BJ (cell line): ENCODE data around the gene TSHB. TPM values are rescaled to one million over a fixed set of nuclear protein-coding genes. Genes with fewer than 3 reads are reported as not detected.

ENCODE experiments used
- CTCF ChIA-PET: fragments of 350-600 bp; formaldehyde crosslinking; extraction: SDS; loops from one replicate; lab custom pipeline; 2021; ENCODE audit warnings: antibody characterized with exemption, inconsistent platforms; lab: Yijun Ruan, JAX
- POLR2A ChIA-PET: fragments of 300-600 bp; sonication (Branson Sonifier 250); formaldehyde crosslinking; extraction: SDS; loops from one replicate; lab custom pipeline; 2021; ENCODE audit warnings: antibody characterized with exemption; lab: Charles Lee
- DNase-seq: peaks from one replicate; pipeline ENCODE4 v3.0.0-alpha.2; 2011; ENCODE audit warnings: low read depth
- H3K27me3 ChIP-seq: 2 replicates; pipeline ENCODE4 v1.6.0; 2011; ENCODE audit warnings: low read length; ENCODE audit not compliant: control insufficient read depth, insufficient read depth
- H3K36me3 ChIP-seq: 2 replicates; pipeline ENCODE4 v1.5.1; 2011; ENCODE audit warnings: low read length; ENCODE audit not compliant: control insufficient read depth, insufficient read depth
- H3K4me3 ChIP-seq: 2 replicates; pipeline ENCODE4 v1.5.1; 2011; ENCODE audit warnings: low read depth, mild to moderate bottlenecking, control low read depth, low read length
- polyA plus RNA-seq: library from polyadenylated mRNA; depleted of rRNA; stranded (reverse); fragments of >200 nt; gene quantifications from 2 replicates; pipeline ENCODE4 v1.2.3, GENCODE V29; 2011
- TF ChIP-seq, protein P1 (sequence below): IDR thresholded peaks from 2 replicates; pipeline ENCODE4 v1.5.1; 2011; ENCODE audit warnings: low read depth, mild to moderate bottlenecking, control low read depth, inconsistent platforms, low read length, moderate library complexity; ENCODE audit not compliant: insufficient read depth

TSHB gene
- polyA plus RNA-seq, 1 experiment = not detected

DNA sequence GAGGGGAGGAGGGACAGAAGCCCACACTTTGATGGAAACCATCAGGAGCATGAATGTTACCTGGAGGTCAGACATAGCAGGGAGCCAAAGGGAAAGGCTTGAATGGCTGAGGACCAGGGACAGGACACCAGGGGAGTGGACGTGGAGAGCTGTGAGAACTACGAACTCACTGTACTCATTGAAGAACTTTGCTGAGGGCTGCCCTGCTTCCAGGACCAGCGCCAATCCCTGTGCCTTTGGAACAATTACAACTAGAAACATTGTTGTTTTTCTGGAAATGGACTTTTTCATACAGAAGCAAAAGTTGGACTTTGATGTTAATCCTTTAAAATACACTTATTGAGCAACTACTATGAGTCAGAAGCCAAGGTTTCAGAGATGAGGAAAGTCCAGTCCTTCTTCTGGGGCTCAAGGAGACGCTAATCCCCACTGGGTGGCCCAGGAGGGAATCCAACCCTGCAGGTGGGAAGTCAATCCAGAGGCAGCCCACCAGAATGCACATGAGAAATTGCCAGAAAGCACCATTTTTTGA, 46.8 kb downstream of the TSHB start:
- no peaks in the 10 kb centered on the region for H3K36me3 ChIP-seq
- H3K4me3 ChIP-seq = no peak overlapping the region
- ChIA-PET CTCF (no interaction called here), POLR2A (interaction anchor here (0.8 kb wide), 1 partner anchor 83 kb away, joined by 14 read pairs; no protein-coding TSS in a partner anchor)
- no peak for DNase-seq
- TF ChIP-seq, protein P1, sequence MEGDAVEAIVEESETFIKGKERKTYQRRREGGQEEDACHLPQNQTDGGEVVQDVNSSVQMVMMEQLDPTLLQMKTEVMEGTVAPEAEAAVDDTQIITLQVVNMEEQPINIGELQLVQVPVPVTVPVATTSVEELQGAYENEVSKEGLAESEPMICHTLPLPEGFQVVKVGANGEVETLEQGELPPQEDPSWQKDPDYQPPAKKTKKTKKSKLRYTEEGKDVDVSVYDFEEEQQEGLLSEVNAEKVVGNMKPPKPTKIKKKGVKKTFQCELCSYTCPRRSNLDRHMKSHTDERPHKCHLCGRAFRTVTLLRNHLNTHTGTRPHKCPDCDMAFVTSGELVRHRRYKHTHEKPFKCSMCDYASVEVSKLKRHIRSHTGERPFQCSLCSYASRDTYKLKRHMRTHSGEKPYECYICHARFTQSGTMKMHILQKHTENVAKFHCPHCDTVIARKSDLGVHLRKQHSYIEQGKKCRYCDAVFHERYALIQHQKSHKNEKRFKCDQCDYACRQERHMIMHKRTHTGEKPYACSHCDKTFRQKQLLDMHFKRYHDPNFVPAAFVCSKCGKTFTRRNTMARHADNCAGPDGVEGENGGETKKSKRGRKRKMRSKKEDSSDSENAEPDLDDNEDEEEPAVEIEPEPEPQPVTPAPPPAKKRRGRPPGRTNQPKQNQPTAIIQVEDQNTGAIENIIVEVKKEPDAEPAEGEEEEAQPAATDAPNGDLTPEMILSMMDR = no peak
- peaks cover 4% of the 10 kb centered on the region; the same call in 1 of the 2 replicates for H3K27me3 ChIP-seq

DNA sequence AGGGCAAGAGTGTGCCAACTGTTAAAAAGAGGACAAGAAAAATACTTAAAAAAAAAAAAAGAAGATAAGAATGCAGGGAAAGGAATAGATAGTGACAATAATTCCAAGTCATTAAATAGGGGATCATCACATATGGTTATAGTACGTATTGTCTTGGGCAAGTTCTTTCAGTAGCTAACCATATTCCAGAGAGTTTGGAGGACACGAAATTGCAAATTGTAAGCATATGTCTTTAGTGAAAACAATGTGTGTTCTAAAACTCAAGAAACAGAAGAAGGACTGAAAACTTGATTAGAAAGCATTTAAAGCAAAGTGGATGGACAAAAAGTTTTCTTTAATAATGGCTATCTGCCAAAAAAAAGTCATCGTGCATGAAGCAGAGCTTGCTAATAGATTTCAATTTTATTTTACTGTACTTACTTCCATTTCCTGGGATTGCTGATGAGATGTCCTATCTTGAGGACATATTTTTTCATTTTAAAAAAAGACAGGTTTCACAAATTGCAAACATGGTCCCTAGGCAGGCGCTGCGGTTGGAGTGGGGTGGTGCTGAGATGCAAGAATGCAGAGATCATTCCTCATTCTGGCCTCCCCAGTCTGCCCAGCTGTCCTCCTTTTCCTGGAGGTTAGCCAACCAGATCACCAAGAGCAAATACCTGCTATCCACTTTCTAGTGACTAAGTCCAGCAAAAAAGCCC, 47.8 kb downstream of the TSHB start:
- no peak for DNase-seq
- Histone ChIP-seq H3K36me3 (no peaks in the 10 kb centered on the region), H3K27me3 (peaks cover 4% of the 10 kb centered on the region; the same call in 1 of the 2 replicates), H3K4me3 (no peak overlapping the region)
- CTCF ChIA-PET = interaction anchor here (0.8 to 2.8 kb wide), 4 partner anchors 11 to 24 kb away, joined by 3 to 17 read pairs (median 4); partner anchors contain the start of gene TSPAN2
- POLR2A ChIA-PET = interaction anchor here (0.8 kb wide), 1 partner anchor 84 kb away, joined by 14 read pairs; no protein-coding TSS in a partner anchor
- TF ChIP-seq, protein P1 = no peak

GRCh38 chr1:115077984-115078330, 48.3 kb downstream of the TSHB start:
- CTCF ChIA-PET = interaction anchor here (1.0 to 2.8 kb wide), 3 partner anchors 10 to 25 kb away, joined by 3 to 17 read pairs (median 4); partner anchors contain the start of gene TSPAN2

DNA sequence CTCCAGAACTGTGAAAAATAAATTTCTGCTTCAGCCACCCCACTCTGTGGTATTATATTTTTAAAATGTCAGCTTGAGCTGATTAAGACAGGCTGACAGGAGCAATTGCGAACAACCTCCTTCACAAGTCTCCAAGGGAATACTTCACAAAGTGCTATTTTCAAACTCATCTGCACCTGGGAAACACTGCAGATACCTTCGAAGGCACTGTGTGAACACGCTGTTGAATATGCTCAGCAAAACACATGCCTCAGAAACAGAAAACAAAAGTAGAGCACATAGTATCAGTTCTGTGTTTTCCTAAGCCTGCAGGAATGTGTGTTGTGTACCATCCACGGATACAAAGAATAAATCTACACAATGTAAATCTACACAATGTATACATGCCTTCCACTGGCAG, 49.1 kb downstream of the TSHB start:
- TF ChIP-seq, protein P1 = no peak
- H3K27me3 ChIP-seq = peaks cover 6% of the 10 kb centered on the region; the same call in 1 of the 2 replicates
- H3K36me3 ChIP-seq = no peaks in the 10 kb centered on the region
- ChIA-PET CTCF (interaction anchor here (2.8 kb wide), 1 partner anchor 10 kb away, joined by 17 read pairs; the partner anchor contains the start of gene TSPAN2), POLR2A (no interaction called here)
- no peak overlapping the region for H3K4me3 ChIP-seq
- no peak for DNase-seq

More at GRCh38 chr1:115077984-115078330, 48.3 kb downstream of the TSHB start:
- H3K36me3 ChIP-seq = no peaks in the 10 kb centered on the region
- POLR2A ChIA-PET = no interaction called here
- TF ChIP-seq, protein P1 = no peak
- peaks cover 4% of the 10 kb centered on the region; the same call in 1 of the 2 replicates for H3K27me3 ChIP-seq
- no peak overlapping the region for H3K4me3 ChIP-seq
- no peak for DNase-seq

DNA sequence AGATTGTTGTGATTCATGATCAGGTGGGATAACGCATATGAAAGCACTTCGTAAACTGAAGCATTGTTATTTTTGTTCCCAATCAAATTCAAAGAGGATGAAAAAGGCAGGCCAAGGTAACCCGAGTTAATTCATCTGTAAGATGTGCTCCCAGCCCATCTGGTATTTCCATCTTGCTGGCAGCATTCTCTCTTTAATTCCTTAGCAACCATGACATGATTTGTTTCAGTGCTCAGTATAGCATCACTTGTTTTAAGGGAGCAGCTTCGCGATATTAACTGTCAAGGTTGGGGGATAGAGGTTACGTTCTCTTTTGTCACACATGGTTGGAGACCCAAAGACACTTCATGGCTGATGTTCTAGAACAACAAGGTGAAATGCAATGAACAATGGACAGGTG, 53.3 kb downstream of the TSHB start:
- Histone ChIP-seq H3K27me3 (peaks cover 2% of the 10 kb centered on the region; the same call in 1 of the 2 replicates), H3K36me3 (no peaks in the 10 kb centered on the region), H3K4me3 (no peak overlapping the region)
- TF ChIP-seq, protein P1 = no peak
- ChIA-PET CTCF (no interaction called here), POLR2A (no interaction called here)
- no peak for DNase-seq
